OCI-M2 (cell line): ENCODE measurements around the gene GPR161.

Experiments
- DNase-seq: peaks from one replicate; lab custom pipeline; 2025; ENCODE audit not compliant: unreplicated experiment; lab: John Stamatoyannopoulos, UW

The GPR161 gene

GRCh38 chr1:168042362-168042761 is 94.4 kb downstream of the GPR161 start:
- no peak for DNase-seq

GRCh38 chr1:168035345-168035744 is 101.4 kb downstream of the GPR161 start:
- DNase-seq, result no peak

- no peak for DNase-seq
Measured at GRCh38 chr1:168032029-168032428, 104.7 kb downstream of the GPR161 start.

- no peak for DNase-seq
Measured at GRCh38 chr1:168031627-168032026, 105.1 kb downstream of the GPR161 start.

- no peak for DNase-seq
Measured at GRCh38 chr1:168031198-168031597, 105.5 kb downstream of the GPR161 start.
